K562 (cell line): Measurements from ENCODE around the gene FAM98C. TPM values are rescaled to one million over a fixed set of nuclear protein-coding genes. Genes with fewer than 3 reads are reported as not detected.

Experiments used
- BCOR ChIP-seq: fragments of 450-650 bp; IDR thresholded peaks from 2 replicates; pipeline ENCODE4 v1.6.1; 2016
- CTBP1 ChIP-seq: fragments of 450-650 bp; IDR thresholded peaks from 2 replicates; pipeline ENCODE4 v1.6.1; 2016; ENCODE audit warnings: borderline replicate concordance
- DMBX1 ChIP-seq: fragments of 250-450 bp; sonication (Bioruptor Pico); IDR thresholded peaks from 2 replicates; pipeline ENCODE4 v1.8.0; 2022; ENCODE audit warnings: inconsistent platforms, mild to moderate bottlenecking, moderate library complexity, borderline replicate concordance
- E2F6 ChIP-seq, 2 experiments: IDR thresholded peaks; 2 replicates each; pipeline ENCODE4 v1.6.1; 2011; ENCODE audit warnings: borderline replicate concordance in 1 of 2, control low read depth in 1 of 2, low read depth in 1 of 2, low read length in 1 of 2, mild to moderate bottlenecking in 1 of 2, mixed read lengths in 1 of 2, moderate library complexity in 1 of 2; ENCODE audit not compliant: insufficient read depth in 1 of 2, insufficient read length in 1 of 2, poor library complexity in 1 of 2, severe bottlenecking in 1 of 2; ENCODE audit errors: extremely low read depth in 1 of 2
- ETS1 ChIP-seq: conservative IDR thresholded peaks from 2 replicates; pipeline ENCODE4 v1.6.1; 2011; ENCODE audit warnings: low read depth, mild to moderate bottlenecking, low read length; ENCODE audit not compliant: control insufficient read depth
- MGA ChIP-seq: fragments of 450-650 bp; IDR thresholded peaks from 2 replicates; pipeline ENCODE4 v1.6.1; 2016; ENCODE audit warnings: mild to moderate bottlenecking, moderate library complexity
- RBM39 ChIP-seq: fragments of 200-400 bp; formaldehyde crosslinking; optimal IDR thresholded peaks from 2 replicates; pipeline ENCODE3; 2018; ENCODE audit warnings: low read depth, low read length
- RNF2 ChIP-seq: sonication (generic); IDR thresholded peaks from 2 replicates; pipeline ENCODE4 v1.6.1; 2016
- SLC30A9 ChIP-seq: fragments of 250-450 bp; sonication (Bioruptor Pico); IDR thresholded peaks from 2 replicates; pipeline ENCODE4 v1.8.0; 2022; ENCODE audit warnings: mild to moderate bottlenecking, moderate library complexity
- ZBTB7A ChIP-seq: IDR thresholded peaks from 2 replicates; pipeline ENCODE4 v1.6.1; 2011; ENCODE audit warnings: low read depth, mild to moderate bottlenecking, low read length, moderate library complexity, borderline replicate concordance; ENCODE audit not compliant: control insufficient read depth
- ZFX ChIP-seq: sonication (generic); formaldehyde crosslinking; IDR thresholded peaks from 2 replicates; pipeline ENCODE4 v1.8.0; 2022; ENCODE audit warnings: mild to moderate bottlenecking, missing genetic modification reagents, moderate library complexity
- ZNF398 ChIP-seq: fragments of 250-450 bp; sonication (Bioruptor Pico); IDR thresholded peaks from 2 replicates; pipeline ENCODE4 v1.8.0; 2021; ENCODE audit warnings: moderate library complexity, mild to moderate bottlenecking, inconsistent platforms
- polyA plus RNA-seq, 8 experiments: library from polyadenylated mRNA; depleted of rRNA in 4 of 8; stranded (reverse) in 5 of 8; unstranded in 3 of 8; fragments of >200 nt; fragmentation: Nextera tagmentation in 2 of 8; fragmentation: Illumina TruSeq in 1 of 8; extraction: Ambion mirVana in 2 of 8; extraction: Trizol in 1 of 8; gene quantifications; 2 replicates each; pipeline versions ENCODE4 v1.2.1 to v1.2.3, GENCODE V29; 2011 to 2014; ENCODE audit warnings: inconsistent platforms in 1 of 8, missing spikeins in 1 of 8
- total RNA-seq, 7 experiments: library from RNA; depleted of rRNA in 6 of 7; stranded (reverse); fragments of >200 nt in 6 of 7; fragmentation: Illumina TruSeq in 2 of 7; extraction: Trizol in 2 of 7; gene quantifications; 2 replicates each; pipeline versions ENCODE4 v1.2.1 to v1.2.3, GENCODE V29; 2011 to 2021; ENCODE audit warnings: low replicate concordance in 1 of 7

The FAM98C gene
- total and polyA plus RNA-seq, 9 of the 15 experiments (the other 6 are each of a cell fraction or from before 2014, with no cell fraction given), result 1.7 to 43.8 (median 13.7) TPM

- TF ChIP-seq MGA, result no peak
- no peak for TF ChIP-seq ZFX
- peak; percentile 58; the same call in 1 of the 2 replicates for TF ChIP-seq ZBTB7A
- TF ChIP-seq BCOR, result peak; percentile 97
- peak in 1 of 2 experiments; percentile 65 for TF ChIP-seq E2F6 (IDR thresholded peaks at IDR 0.05; ENCODE audit: borderline replicate concordance in 1 of 2, extremely low read depth in 1 of 2, insufficient read depth in 1 of 2, insufficient read length in 1 of 2, low read depth in 1 of 2, low read length in 1 of 2, poor library complexity in 1 of 2, severe bottlenecking in 1 of 2)
- peak; percentile 76 for TF ChIP-seq CTBP1
- 0 out of 2 replicates have a peak, but pooled peaks have one; percentile 23 for TF ChIP-seq ETS1
- no peak for TF ChIP-seq RBM39
- no peak for TF ChIP-seq ZNF398 (CRISPR knock-in tag)
- TF ChIP-seq RNF2, result no peak
- no peak for TF ChIP-seq DMBX1 (CRISPR knock-in tag)
- no peak for TF ChIP-seq SLC30A9 (CRISPR knock-in tag)
Observed at GRCh38 chr19:38433268-38433733, 30.4 kb downstream of the FAM98C start, which contains the start of gene RYR1 (continued).
